Neural progenitor cell (in vitro differentiated cells): ENCODE measurements around the gene GUCA2A. TPM values are rescaled to one million over a fixed set of nuclear protein-coding genes. Genes with fewer than 3 reads are reported as not detected.

Source experiments
- DNase-seq: peaks from one replicate; pipeline ENCODE4 v3.0.0-alpha.2; 2016; ENCODE audit warnings: low spot score
- H2AFZ ChIP-seq: fragments of 200-600 bp; sonication (generic); replicated peaks from 2 replicates; pipeline ENCODE4 v1.6.1; 2016; ENCODE audit warnings: antibody characterized with exemption
- H3F3A ChIP-seq: fragments of 200-600 bp; sonication (generic); 2 replicates; pipeline ENCODE4 v1.6.1; 2016; ENCODE audit warnings: antibody characterized with exemption, low read depth
- H3K27ac ChIP-seq: fragments of 200-600 bp; sonication (generic); 2 replicates; pipeline ENCODE4 v1.5.1; 2016; ENCODE audit warnings: mild to moderate bottlenecking
- H3K27me3 ChIP-seq: fragments of 200-600 bp; sonication (generic); 2 replicates; pipeline ENCODE4 v1.6.1; 2016; ENCODE audit warnings: mild to moderate bottlenecking, moderate library complexity
- H3K36me3 ChIP-seq: fragments of 200-600 bp; sonication (generic); 2 replicates; pipeline ENCODE4 v1.5.1; 2016
- H3K4me1 ChIP-seq: fragments of 200-600 bp; sonication (generic); 2 replicates; pipeline ENCODE4 v1.6.1; 2016; ENCODE audit warnings: mixed run types
- H3K4me2 ChIP-seq: fragments of 200-600 bp; sonication (generic); 2 replicates; pipeline ENCODE4 v1.6.1; 2016
- H3K4me3 ChIP-seq: fragments of 200-600 bp; sonication (generic); 2 replicates; pipeline ENCODE4 v1.5.1; 2016
- H3K79me2 ChIP-seq: fragments of 200-600 bp; sonication (generic); 2 replicates; pipeline ENCODE4 v1.6.1; 2016; ENCODE audit warnings: low read depth
- H3K9ac ChIP-seq: fragments of 200-600 bp; sonication (generic); 2 replicates; pipeline ENCODE4 v1.6.1; 2016
- H3K9me3 ChIP-seq: fragments of 200-600 bp; sonication (generic); 2 replicates; pipeline ENCODE4 v1.5.1; 2016; ENCODE audit warnings: low read depth
- H4K20me1 ChIP-seq: fragments of 200-600 bp; sonication (generic); 2 replicates; pipeline ENCODE4 v1.6.1; 2016; ENCODE audit warnings: low read depth
- H3K27ac Mint-ChIP-seq: 3 replicates; pipeline ENCODE4 v1.8.0; 2021; ENCODE audit warnings: mixed read lengths
- H3K27me3 Mint-ChIP-seq: 2 replicates; pipeline ENCODE4 v1.8.0; 2022; ENCODE audit warnings: low read depth, mild to moderate bottlenecking, inconsistent platforms, moderate library complexity, mixed read lengths; ENCODE audit not compliant: insufficient read depth
- H3K36me3 Mint-ChIP-seq: 3 replicates; pipeline ENCODE4 v1.8.0; 2021; ENCODE audit warnings: mixed read lengths
- H3K4me1 Mint-ChIP-seq: 3 replicates; pipeline ENCODE4 v1.8.0; 2021; ENCODE audit warnings: mixed read lengths
- H3K4me3 Mint-ChIP-seq: 3 replicates; pipeline ENCODE4 v1.8.0; 2021; ENCODE audit warnings: mild to moderate bottlenecking, moderate library complexity, mixed read lengths
- H3K9me3 Mint-ChIP-seq: 3 replicates; pipeline ENCODE4 v1.8.0; 2020; ENCODE audit warnings: mixed read lengths
- CTCF ChIP-seq: fragments of 200-600 bp; sonication (generic); IDR thresholded peaks from 2 replicates; pipeline ENCODE4 v1.5.1; 2017; ENCODE audit warnings: antibody characterized with exemption, mild to moderate bottlenecking
- EZH2 ChIP-seq: fragments of 200-600 bp; sonication (generic); IDR thresholded peaks from 2 replicates; pipeline ENCODE4 v1.6.1; 2017; ENCODE audit warnings: antibody characterized with exemption, mild to moderate bottlenecking, moderate library complexity
- EZH2phosphoT487 ChIP-seq: fragments of 200-600 bp; sonication (generic); IDR thresholded peaks from 2 replicates; pipeline ENCODE4 v1.6.1; 2017; ENCODE audit warnings: antibody characterized with exemption
- total RNA-seq: library from RNA; depleted of rRNA; stranded (reverse); fragments of >200 nt; gene quantifications from 2 replicates; pipeline ENCODE4 v1.2.3, GENCODE V29; 2015; ENCODE audit warnings: low replicate concordance

Gene GUCA2A
- total RNA-seq, 1 donor from 2014 or later = not detected

- H2AFZ ChIP-seq = no peak overlapping the region
- no peak overlapping the region for H3K4me3 ChIP-seq
- peaks cover 3% of the 10 kb centered on the region for H3K27me3 Mint-ChIP-seq
- no peaks in the 10 kb centered on the region for H3F3A ChIP-seq
- peaks cover 2% of the 10 kb centered on the region for H3K9me3 Mint-ChIP-seq
- H3K27me3 ChIP-seq = no peaks in the 10 kb centered on the region
- no peak overlapping the region for H3K27ac ChIP-seq
- H3K36me3 Mint-ChIP-seq = no peaks in the 10 kb centered on the region
- no peak for TF ChIP-seq EZH2
- TF ChIP-seq CTCF = no peak
- no peak for TF ChIP-seq EZH2phosphoT487
- no peak overlapping the region for H3K9ac ChIP-seq
- H3K4me3 Mint-ChIP-seq = no peak overlapping the region
- H3K4me1 ChIP-seq = peaks cover 9% of the 10 kb centered on the region
- no peak overlapping the region for H3K4me2 ChIP-seq
- H3K4me1 Mint-ChIP-seq = peaks cover 29% of the 10 kb centered on the region
- H3K27ac Mint-ChIP-seq = no peak overlapping the region
- H3K36me3 ChIP-seq = no peaks in the 10 kb centered on the region
- DNase-seq = no peak
- no peaks in the 10 kb centered on the region for H3K79me2 ChIP-seq
- H4K20me1 ChIP-seq = no peaks in the 10 kb centered on the region
- H3K9me3 ChIP-seq = no peaks in the 10 kb centered on the region
These were observed 26.0 kb downstream of the GUCA2A start for GRCh38 chr1:42138586-42138985.

GRCh38 chr1:42137766-42138165 lies 26.8 kb downstream of the GUCA2A start:
- H3K9me3 ChIP-seq = no peaks in the 10 kb centered on the region
- H3K4me1 Mint-ChIP-seq = peaks cover 25% of the 10 kb centered on the region
- TF ChIP-seq EZH2 = no peak
- TF ChIP-seq CTCF = no peak
- TF ChIP-seq EZH2phosphoT487 = no peak
- no peaks in the 10 kb centered on the region for H4K20me1 ChIP-seq
- peaks cover 2% of the 10 kb centered on the region for H3K9me3 Mint-ChIP-seq
- H3K4me3 Mint-ChIP-seq = no peak overlapping the region
- no peak overlapping the region for H3K27ac Mint-ChIP-seq
- no peaks in the 10 kb centered on the region for H3K36me3 ChIP-seq
- no peak for DNase-seq
- H3F3A ChIP-seq = no peaks in the 10 kb centered on the region
- no peaks in the 10 kb centered on the region for H3K27me3 ChIP-seq
- H3K4me2 ChIP-seq = no peak overlapping the region
- peaks cover 9% of the 10 kb centered on the region for H3K4me1 ChIP-seq
- H3K36me3 Mint-ChIP-seq = no peaks in the 10 kb centered on the region
- no peak overlapping the region for H3K27ac ChIP-seq
- H3K4me3 ChIP-seq = no peak overlapping the region
- no peak overlapping the region for H3K9ac ChIP-seq
- H3K79me2 ChIP-seq = no peaks in the 10 kb centered on the region
- H3K27me3 Mint-ChIP-seq = peaks cover 3% of the 10 kb centered on the region
- H2AFZ ChIP-seq = no peak overlapping the region

GRCh38 chr1:42136466-42136865 lies 28.1 kb downstream of the GUCA2A start:
- no peak for DNase-seq
- Histone ChIP-seq H3K4me1 (peaks cover 9% of the 10 kb centered on the region), H3K9ac (no peak overlapping the region), H3K9me3 (no peaks in the 10 kb centered on the region), H2AFZ (no peak overlapping the region), H4K20me1 (no peaks in the 10 kb centered on the region), H3K4me2 (no peak overlapping the region), H3K4me3 (no peak overlapping the region), H3K27ac (no peak overlapping the region), H3F3A (no peaks in the 10 kb centered on the region), H3K36me3 (no peaks in the 10 kb centered on the region), H3K27me3 (no peaks in the 10 kb centered on the region), H3K79me2 (no peaks in the 10 kb centered on the region)
- no peak overlapping the region for H3K4me3 Mint-ChIP-seq
- H3K4me1 Mint-ChIP-seq = peaks cover 25% of the 10 kb centered on the region
- peaks cover 2% of the 10 kb centered on the region for H3K9me3 Mint-ChIP-seq
- peaks cover 6% of the 10 kb centered on the region for H3K27me3 Mint-ChIP-seq
- H3K36me3 Mint-ChIP-seq = no peaks in the 10 kb centered on the region
- H3K27ac Mint-ChIP-seq = no peak overlapping the region
- TF ChIP-seq CTCF = no peak
- no peak for TF ChIP-seq EZH2
- TF ChIP-seq EZH2phosphoT487 = no peak
